ENCODE results near the gene TRAK1.
"Not testable (repeated sequence)": the region's sequence is repeated elsewhere in the genome, so short reads cannot be mapped to it uniquely, and the experiment has no call there.

The TRAK1 gene, protein sequence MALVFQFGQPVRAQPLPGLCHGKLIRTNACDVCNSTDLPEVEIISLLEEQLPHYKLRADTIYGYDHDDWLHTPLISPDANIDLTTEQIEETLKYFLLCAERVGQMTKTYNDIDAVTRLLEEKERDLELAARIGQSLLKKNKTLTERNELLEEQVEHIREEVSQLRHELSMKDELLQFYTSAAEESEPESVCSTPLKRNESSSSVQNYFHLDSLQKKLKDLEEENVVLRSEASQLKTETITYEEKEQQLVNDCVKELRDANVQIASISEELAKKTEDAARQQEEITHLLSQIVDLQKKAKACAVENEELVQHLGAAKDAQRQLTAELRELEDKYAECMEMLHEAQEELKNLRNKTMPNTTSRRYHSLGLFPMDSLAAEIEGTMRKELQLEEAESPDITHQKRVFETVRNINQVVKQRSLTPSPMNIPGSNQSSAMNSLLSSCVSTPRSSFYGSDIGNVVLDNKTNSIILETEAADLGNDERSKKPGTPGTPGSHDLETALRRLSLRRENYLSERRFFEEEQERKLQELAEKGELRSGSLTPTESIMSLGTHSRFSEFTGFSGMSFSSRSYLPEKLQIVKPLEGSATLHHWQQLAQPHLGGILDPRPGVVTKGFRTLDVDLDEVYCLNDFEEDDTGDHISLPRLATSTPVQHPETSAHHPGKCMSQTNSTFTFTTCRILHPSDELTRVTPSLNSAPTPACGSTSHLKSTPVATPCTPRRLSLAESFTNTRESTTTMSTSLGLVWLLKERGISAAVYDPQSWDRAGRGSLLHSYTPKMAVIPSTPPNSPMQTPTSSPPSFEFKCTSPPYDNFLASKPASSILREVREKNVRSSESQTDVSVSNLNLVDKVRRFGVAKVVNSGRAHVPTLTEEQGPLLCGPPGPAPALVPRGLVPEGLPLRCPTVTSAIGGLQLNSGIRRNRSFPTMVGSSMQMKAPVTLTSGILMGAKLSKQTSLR

DNA sequence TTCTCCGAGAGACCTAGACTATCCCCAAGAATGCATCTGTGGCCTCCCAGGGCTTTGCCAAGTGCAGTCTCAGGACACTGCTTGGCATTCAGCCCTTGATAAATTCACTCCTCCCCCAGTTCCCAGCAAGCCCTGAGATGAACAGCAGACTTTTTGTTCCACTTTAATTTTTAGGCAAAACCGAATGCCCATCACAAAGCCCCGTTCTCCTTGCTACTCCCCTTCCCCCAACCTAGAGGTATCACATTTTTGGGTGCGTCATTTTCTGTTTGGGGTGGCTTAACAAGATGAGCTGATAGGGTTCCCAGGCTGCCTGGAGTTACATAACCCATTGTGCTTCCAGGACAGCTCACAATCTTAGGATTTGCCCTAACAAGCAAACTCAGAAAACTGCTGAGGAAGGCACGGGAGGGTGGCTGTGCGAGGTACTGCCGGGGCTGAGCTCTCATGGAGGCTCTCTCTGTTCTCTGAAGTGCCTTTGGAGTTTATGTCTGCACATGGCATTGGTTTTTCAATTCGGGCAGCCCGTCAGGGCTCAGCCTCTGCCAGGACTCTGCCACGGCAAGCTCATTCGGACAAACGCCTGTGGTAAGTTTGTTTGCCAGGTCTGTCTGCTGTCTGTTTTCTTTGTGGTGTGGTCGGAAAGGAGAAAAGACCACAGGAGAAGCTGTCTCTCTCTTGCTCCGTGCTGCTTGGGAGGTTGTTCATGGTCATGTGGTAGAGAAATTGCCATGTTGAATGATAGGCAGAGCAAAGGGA is at the start of gene TRAK1:
TRAK1 (plus strand) TSS at position 385 of the 759 bp plus-strand sequence; CDS start at position 498, 113 bp downstream.
- no peak for DNase-seq (ENCODE audit: low read depth)

DNA sequence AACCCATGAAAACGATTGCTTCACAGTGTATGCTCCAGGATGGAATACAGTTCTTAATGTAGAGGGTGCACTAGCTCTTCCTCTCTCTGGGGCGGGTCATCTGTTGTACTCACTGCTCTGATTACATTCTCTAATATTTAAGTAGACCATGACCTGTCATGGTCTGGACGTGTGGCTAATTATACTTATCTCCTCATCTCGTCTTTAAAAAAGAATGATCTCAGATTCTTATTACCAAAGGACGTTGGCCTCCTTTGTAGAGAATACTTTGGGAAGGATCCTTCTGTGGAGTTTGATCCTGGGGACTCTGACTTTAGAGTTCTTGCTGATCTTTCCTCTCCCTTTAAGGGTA is 48.4 kb upstream of the TRAK1 start:
- DNase-seq (ENCODE audit: low read depth) = no peak

DNA sequence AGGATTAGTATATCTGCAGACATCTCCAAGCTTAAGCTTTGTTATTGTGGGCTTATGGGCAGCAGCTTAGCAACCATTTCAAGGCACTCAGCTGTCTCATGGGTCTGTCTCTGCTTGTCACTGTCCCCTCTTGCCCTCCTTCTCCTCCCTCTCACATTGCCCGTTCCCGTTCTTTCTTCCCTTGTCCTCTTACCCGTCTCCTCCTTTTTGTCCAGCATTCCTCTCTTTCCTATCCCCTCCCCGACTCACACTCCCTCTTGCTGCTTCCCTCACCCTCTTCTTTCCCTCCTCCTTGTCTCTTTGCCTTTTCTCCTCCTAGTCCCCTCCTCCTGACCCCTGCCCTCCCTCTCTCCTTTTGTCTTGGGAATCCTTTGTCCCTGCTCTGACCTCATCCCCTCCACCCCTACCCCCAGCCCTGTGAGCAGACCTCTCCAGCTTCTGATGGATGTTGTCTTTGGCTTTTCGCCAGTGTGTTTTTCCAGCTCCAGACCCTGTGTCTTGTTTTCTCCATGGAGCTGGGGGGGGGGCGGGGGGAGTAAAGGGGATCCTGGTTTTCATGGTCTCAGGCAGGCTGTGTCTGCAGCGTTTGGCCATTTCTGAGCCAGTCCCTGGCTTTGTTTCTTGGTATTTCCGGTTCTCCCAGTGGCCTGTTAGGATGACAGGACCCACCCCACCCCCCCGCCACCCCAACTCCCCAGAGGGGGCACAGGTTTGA is 47.9 kb upstream of the TRAK1 start:
- DNase-seq (ENCODE audit: low read depth) = no peak

DNA sequence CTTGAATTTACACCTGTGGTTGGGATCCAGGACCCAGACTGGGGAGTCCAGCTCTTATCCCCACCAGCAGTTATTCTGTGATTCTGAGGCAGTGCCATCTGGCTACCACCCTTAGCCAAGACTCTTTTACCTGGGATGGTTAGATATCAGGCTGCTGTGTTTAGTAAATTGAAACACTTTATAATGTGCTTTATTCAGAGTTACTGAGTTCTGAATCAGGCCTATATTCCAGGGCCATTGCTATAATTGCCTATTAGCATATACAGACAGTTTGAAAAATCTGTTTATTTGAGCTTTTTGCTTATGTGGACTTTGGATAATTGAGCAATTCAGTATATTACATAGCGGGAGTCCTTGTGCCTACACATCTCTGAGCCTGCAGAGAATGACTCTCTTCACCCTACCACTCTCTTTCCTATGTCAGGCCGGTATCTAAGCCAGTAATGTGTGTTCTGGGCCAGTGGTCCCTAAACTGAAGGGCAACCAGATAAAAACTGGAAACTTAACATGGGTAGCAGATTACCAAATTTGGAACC is 45.4 kb upstream of the TRAK1 start:
- no peak for DNase-seq (ENCODE audit: low read depth)

DNA sequence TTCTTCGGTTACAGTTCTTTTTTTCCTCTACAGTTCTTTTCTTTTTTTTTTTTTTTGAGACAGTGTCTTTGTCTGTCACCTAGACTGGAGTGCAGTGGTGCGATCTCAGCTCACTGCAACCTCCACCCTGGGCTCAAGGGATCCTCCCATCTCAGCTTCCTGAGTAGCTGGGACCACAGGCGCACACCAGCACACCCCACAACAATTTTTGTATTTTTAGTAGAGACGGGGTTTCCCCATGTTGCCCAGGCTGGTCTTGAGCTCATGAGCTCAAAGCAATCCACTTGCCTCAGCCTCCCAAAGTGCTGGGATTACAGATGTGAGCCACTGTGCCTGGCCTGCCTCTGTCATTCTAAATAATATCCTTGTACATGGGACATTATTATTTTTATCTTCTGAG is 42.6 kb upstream of the TRAK1 start:
- DNase-seq (ENCODE audit: low read depth) = not testable (repeated sequence)

DNA sequence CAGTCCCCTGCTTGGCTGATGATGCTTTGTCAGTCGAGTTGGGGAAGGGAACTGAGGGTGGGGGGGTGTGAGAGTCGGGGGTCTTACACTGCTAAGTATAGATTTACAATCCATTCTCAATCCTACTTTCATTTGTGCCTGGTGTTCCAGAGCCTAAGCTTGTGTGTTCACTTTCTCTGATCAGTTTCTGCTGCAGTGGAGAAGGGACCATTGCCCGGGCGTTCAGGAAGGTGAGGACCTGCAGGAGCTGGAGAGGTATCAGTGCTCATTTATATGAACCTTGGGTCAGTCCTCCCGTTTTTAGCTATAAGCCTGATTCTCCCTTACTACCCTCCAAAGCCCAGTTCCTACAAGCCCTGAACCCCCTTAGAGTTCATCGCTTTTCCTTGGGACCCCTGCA is 41.0 kb upstream of the TRAK1 start:
- no peak for DNase-seq (ENCODE audit: low read depth)

DNA sequence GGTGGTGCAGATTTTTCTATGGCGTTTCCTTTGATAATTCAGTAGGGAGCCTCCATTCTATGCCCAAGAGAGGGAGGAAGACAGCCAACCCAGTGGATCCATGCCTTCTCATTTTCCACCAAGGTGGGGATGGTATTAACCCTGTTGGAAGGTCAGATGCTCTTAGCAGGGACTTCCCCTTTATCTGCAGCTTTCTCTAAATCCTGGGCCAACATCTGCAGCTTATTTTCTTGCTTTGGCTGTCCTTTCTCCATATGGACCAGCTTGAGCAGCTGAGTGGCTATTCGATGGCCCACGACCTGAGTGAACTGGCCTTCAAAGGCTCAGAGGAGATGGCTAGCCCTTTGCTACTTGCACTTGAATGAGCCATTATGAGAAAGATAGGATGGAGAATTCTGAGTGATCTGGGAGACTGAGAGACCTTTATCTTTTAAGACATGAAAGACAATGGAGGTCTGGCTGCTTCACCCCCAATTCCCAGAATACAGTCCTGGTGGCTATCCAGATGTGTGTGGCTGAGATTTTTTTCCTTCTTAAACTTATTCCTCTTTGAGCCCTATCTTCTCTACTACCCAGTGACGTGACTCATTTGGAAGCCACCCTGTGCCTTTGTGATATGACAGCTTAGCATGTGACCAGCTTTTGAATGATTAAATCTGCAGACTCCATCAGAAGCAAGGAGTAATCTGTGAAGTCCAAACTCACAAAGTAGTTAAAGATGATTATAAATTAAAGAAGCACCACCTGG is 39.6 kb upstream of the TRAK1 start:
- DNase-seq (ENCODE audit: low read depth) = no peak

DNA sequence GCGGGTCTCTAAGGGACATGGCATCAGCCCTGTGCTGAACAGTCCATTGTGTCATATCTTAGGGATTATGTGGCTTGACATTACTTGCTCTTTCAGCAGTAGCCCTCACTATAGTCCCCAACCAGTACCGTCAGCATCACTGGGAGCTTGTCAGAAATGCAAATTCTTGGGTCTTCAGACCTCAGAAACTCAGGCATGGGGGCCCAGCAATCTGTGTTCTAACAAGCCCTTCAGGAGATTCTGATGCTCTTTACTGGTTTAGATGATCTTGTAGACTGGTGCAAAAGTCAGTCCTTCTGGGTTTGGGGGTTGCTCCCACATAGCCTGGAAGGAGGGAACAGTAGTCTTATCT is 39.0 kb upstream of the TRAK1 start:
- no peak for DNase-seq (ENCODE audit: low read depth)

DNA sequence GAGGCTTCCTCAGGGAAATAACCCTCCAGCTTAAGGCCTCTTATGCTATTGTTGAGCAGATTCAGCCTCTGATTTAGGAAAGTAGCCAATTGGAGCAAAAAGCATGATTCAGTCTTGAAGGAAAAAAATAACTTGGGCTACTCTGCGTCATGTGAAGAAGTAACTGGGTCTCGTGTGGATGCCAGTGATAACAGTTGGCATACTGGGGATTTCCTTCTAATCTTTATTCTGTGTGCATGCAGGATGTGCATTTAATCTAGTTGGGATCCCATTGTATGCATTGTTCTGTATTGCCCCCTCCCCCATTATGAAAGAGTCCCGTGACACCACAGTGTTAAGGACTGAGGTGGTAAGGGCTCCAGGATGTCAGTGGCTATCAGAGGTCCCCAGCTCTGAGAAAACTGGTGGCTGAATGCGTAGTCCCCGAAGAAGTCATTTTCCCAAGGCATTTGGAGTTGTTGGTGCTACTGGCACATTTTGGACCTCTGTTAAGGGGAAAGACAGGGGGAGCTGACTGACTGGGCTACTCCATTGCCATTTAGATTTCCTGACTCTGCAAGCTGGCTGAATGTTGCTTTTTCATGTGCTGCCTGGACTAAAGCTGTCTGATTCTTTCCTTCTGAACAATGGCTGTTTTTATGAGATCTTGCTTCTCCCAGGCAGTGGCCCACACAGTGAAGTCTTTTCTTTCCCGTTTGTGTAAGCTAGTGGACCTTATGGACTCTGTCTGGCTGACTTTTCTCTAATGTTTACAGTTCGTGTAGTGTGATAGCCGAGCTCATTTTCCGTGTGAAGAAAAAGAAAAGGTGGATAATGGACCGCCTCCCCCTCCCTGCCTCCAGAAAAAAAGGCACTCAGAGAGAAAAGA is 38.4 kb upstream of the TRAK1 start:
- no peak for DNase-seq (ENCODE audit: low read depth)

DNA sequence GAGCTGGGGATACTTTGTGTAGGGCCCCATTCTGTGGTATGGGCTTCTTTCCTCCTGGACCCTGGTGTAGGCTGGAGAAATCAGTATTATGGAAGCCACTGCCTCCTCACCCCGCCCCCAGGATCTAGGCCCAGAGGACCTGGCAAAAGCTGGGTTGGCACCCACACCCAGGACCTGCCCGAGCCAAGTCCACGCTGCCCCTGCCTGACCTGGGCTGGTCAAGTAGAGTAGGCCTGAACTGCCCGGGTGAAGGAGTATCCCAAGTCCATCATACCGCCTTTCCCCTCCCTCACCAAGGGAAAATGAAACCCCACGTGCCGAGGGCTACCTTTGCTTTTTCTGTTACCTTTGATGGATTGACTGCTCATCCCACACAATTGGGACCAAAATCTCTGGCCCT is 37.7 kb upstream of the TRAK1 start:
- DNase-seq (ENCODE audit: low read depth) = no peak

DNA sequence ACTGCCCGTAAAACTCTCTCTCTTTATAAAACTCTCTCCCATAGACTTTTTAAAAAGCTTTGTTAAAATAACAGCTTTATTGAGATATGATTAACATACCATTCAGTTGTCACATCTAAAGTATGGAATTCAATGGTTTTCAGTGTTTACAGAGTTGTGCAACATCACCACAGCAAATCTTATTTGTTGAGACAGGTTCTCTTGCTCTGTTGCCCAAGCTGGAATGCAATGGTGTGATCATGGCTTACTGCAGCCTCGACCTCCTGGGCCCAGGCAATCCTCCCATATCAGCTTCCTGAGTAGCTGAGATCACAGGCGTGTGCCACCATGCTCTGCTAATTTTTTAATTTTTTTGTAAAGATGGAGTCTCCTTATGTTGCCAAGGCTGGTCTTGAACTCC is 35.9 kb upstream of the TRAK1 start:
- DNase-seq (ENCODE audit: low read depth) = no peak

DNA sequence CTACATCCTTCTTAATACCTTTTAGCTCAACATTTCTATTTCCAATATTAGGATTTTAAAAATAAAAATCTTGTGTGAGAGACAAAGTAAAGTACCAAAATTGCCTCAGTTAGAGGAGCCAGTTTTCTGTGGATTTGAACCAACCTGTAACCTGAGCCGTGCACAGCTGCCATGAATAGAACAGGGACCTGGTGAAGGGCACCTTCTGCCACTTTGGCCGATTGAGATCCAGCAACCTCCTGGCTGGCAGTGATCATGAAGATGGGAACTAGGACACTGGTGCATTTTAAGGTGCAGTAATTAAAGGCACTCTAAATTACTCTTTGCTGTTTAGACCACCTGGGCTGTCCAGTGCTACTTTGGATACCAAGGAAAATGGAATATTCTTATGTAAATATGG is 34.3 kb upstream of the TRAK1 start:
- DNase-seq (ENCODE audit: low read depth) = no peak

DNA sequence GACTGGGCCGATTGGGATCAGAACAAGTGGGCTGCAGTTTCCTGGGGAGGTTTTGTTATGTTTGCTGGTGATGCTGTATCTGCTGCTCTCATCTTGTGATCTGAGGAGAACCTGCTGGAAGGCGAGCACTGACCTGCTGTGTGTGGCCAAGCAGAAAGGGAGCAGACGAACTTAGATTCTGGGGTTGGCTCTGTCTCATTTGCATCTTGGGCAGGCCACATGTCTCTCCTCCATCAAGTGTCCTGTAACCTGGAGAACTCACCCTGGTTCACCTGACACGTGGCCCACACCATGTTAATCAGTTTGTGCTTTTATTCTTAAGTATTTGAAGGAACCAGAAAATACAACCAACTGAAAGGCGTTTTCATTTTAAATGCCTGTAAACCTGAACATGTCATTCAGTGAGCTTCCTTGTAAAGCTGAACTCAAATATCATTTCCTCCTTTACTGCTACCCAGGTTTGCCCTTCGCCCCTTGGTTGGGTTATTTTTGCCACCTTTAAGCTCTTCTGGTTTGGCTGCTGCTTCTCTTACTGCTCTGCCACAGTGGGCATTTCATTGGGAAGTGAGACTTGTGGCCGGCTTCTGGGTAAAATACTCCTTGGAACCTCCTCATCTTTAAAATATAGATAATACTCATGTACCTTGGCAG is 33.5 kb upstream of the TRAK1 start:
- DNase-seq (ENCODE audit: low read depth) = no peak

DNA sequence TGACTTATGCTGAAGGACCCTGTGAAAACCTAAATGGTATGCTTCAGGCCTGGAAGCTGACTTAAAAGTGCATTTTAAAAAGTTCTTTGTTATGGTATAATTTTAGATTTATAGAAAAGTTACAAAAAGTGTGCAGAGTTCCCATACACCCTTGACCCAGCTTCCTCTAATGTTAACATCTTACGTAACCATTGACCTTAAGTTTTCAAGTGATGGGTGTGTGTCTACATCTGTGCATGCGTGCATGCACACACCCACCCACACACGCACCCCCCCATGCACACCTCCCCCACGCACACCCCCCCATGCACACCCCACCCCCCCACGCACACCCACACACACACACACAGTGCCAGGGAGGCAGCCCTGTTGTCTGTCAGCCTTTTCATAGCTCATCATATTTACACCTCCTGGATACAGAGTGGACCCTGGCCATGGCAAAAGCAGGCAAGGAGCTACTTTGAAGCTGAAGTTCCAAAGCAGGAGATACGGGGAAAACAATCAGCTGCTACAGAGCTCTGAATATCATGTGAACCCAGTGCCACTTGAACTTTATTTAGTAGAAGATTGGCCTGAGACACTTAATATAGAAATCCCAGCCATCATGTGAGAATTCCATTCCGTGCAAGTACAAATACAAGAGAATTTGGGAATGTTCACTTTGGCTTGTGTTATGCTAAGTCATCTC is 30.0 kb upstream of the TRAK1 start:
- no peak for DNase-seq (ENCODE audit: low read depth)

DNA sequence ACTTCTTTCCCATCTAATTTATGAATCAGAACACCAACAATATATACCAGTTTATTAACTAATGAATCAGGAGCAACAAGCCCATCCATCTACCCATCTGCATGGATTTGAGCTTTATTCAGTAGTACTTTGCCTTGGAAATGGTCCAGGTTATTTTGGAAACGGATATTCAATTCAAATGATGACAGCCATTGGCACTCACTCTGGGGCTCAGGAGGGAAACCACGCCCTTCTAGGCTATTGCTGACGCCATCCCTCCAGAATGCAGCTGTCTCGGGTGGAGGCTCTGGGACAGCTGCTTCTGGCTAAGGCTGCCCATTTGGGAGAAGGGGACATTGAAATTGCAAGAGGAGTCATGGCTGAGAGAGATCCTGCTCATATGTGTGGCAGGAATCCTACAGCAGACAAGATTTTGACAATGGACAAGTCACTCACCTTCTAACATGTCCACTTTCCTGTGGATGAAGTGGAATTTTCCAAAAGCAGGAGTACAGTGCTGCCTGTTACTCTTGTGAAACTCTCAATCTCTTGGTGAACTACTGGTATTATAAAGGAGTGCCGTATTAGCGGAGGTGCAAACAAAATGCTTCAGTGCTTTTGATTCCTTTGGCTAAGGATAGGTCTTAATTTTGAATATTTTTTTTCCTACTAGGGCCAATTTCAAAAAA is 29.3 kb upstream of the TRAK1 start:
- DNase-seq (ENCODE audit: low read depth) = no peak

DNA sequence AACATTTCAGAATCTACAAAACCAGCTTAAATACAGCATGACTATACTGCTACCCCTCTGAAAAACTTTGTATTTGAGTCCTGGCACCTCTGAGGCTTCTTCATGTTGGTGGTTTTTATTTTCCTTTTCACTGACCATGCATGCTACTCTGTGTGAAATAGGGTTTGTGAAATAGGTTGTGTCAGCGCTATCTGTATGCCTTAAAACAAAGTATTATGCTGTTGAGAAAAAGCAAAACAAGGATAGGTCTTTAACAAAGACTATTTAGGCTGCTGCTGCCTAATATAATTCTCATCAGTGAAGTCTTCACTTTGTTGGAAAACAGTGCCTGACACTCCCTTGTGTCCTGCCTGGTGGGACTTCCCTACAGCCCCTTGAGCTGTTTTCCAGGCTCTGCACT is 28.7 kb upstream of the TRAK1 start:
- DNase-seq (ENCODE audit: low read depth) = no peak

DNA sequence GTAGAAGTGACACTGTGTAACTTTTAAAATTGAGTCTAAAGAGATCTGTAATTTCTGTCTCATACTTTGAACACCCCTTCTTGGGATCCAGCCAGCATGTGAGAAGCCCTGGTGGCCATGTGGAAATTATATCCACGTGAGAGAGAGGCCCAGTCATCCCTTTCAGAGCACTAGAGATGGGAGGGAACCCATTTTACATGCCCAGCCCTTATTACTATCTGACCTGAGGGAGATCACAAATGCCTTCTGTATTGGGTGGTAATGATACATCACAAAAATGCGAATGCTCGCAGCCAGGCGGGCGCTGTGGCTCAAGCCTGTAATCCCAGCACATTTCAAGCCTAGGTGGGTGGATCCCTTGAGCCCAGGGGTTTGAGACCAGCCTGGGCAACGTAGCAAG is 27.3 kb upstream of the TRAK1 start:
- no peak for DNase-seq (ENCODE audit: low read depth)

DNA sequence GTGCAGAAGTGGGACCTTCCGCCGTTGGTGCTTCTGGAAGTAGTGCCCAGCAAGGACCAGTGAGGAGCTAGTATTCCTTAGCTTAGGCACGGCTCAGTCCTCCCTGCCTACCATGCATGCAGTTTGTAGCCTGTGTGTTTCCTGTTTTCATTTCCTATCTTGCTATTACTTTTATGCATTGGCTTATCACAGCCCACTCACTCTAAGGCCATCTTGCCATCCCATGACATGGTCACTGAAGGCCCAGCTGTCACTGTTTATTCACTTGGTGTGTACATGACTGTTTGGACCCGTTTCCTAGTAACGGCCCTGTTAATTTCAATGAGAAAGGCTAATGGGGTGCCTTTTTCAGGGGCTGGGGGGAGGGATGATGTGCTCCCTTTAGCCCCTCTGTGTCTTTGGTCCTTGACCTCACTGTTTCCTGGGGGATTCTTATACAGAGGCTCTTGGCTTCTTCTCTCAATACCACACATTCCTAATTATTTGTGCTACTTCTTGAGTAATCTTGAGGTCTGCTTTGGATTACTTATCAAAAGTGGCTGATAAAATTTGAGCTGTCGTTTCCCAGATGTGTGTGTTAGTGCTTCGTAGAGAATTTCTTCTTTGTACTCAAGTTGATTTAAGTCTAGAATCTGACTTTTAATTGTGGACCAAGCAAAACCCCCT is 24.5 kb upstream of the TRAK1 start:
- no peak for DNase-seq (ENCODE audit: low read depth)
